HCT116 (cell line): ENCODE results near the gene CALR3. TPM values are rescaled to one million over a fixed set of nuclear protein-coding genes. Genes with fewer than 3 reads are reported as not detected.

Experiments
- ATAC-seq: fragments of 200-7000 bp; cut with Tn5 transposase; 2 replicates; pipeline ENCODE4 v1.9.1; 2020; ENCODE audit warnings: mild to moderate bottlenecking, moderate library complexity
- BruUV-seq: library from RNA; stranded (reverse); fragments of 400-500 nt; replicated peaks from 2 replicates; lab custom pipeline; 2021; lab: Mats Ljungman, UMichigan
- CTCF ChIA-PET: fragments of 300-600 bp; sonication (Branson Sonifier 250); formaldehyde crosslinking; loops from one replicate; lab custom pipeline; 2021; ENCODE audit warnings: antibody characterized with exemption; lab: Charles Lee
- POLR2A ChIA-PET: fragments of 300-600, 350-600 bp; sonication (Branson Sonifier 250); formaldehyde crosslinking; loops from one replicate; lab custom pipeline; 2021; ENCODE audit warnings: antibody characterized with exemption; lab: Charles Lee
- RAD21 ChIA-PET, 2 experiments: fragments of 300-600 bp; sonication (Branson Sonifier 250); formaldehyde crosslinking; loops; one replicate each; lab custom pipeline; 2023; ENCODE audit warnings: low total read pairs in 2 of 2; ENCODE audit not compliant: uncharacterized antibody in 2 of 2, unreplicated experiment in 2 of 2, low non-redundant PET in 1 of 2; lab: Charles Lee
- DNase-seq: peaks from one replicate; pipeline ENCODE4 v3.0.0-alpha.2; 2010; ENCODE audit warnings: low read depth, low spot score
- H2AFZ ChIP-seq: fragments of 200-600 bp; shearing (Covaris generic), sonication (generic); 2 replicates; pipeline ENCODE4 v1.6.1; 2017; ENCODE audit warnings: low read depth, mixed run types, mixed read lengths, antibody characterized with exemption, low read length; ENCODE audit not compliant: poor library complexity, severe bottlenecking
- H3K27ac ChIP-seq: 2 replicates; pipeline ENCODE4 v1.5.1; 2012; ENCODE audit warnings: low read depth, low read length
- H3K27me3 ChIP-seq: fragments of 200-600 bp; sonication (generic); 2 replicates; pipeline ENCODE4 v1.6.1; 2016; ENCODE audit warnings: mixed run types, low read length, mixed read lengths; ENCODE audit not compliant: insufficient read depth
- H3K36me3 ChIP-seq, 2 experiments: fragments of 200-500 bp in 1 of 2; fragments of 200-600 bp in 1 of 2; sonication (Bioruptor generic) in 1 of 2; sonication (generic) in 1 of 2; 2 replicates each; pipeline versions ENCODE4 v1.5.1 to v1.6.1; 2014 to 2016; ENCODE audit warnings: low read length in 2 of 2, inconsistent platforms in 1 of 2, mixed read lengths in 1 of 2, mixed run types in 1 of 2; ENCODE audit not compliant: insufficient read depth in 2 of 2, control insufficient read depth in 1 of 2
- H3K4me1 ChIP-seq, 2 experiments: fragments of 200-600 bp in 1 of 2; sonication (generic) in 1 of 2; 2 replicates each; pipeline versions ENCODE4 v1.5.1 to v1.6.1; 2012 to 2017; ENCODE audit warnings: low read length in 2 of 2, inconsistent platforms in 1 of 2, mild to moderate bottlenecking in 1 of 2, mixed read lengths in 1 of 2, mixed run types in 1 of 2, moderate library complexity in 1 of 2; ENCODE audit not compliant: insufficient read depth in 2 of 2, control insufficient read depth in 1 of 2
- H3K4me2 ChIP-seq: fragments of 200-600 bp; sonication (generic); 2 replicates; pipeline ENCODE4 v1.6.1; 2017; ENCODE audit warnings: mixed run types, low read length, mixed read lengths
- H3K4me3 ChIP-seq, 2 experiments: fragments of 200-600 bp in 1 of 2; sonication (generic) in 1 of 2; replicated peaks in 1 of 2; 2 replicates each; pipeline ENCODE4 v1.5.1; 2011 to 2016; ENCODE audit warnings: low read length in 2 of 2, control low read depth in 1 of 2, low read depth in 1 of 2, mild to moderate bottlenecking in 1 of 2, mixed read lengths in 1 of 2, mixed run types in 1 of 2
- H3K79me2 ChIP-seq: fragments of 200-600 bp; sonication (generic); 2 replicates; pipeline ENCODE4 v1.6.1; 2017; ENCODE audit warnings: mild to moderate bottlenecking, mixed run types, low read length, moderate library complexity, mixed read lengths; ENCODE audit not compliant: insufficient read depth
- H3K9ac ChIP-seq: fragments of 200-600 bp; sonication (generic); 2 replicates; pipeline ENCODE4 v1.6.1; 2016; ENCODE audit warnings: low read length, mixed read lengths
- H3K9me2 ChIP-seq: fragments of 200-600 bp; sonication (generic), shearing (Covaris generic); 2 replicates; pipeline ENCODE4 v1.6.1; 2017; ENCODE audit warnings: mixed run types, mild to moderate bottlenecking, moderate library complexity; ENCODE audit not compliant: insufficient read depth
- H3K9me3 ChIP-seq, 2 experiments: fragments of 200-500 bp in 1 of 2; fragments of 200-600 bp in 1 of 2; sonication (Bioruptor generic) in 1 of 2; sonication (generic) in 1 of 2; 2 replicates each; pipeline ENCODE4 v1.6.1; 2014 to 2017; ENCODE audit warnings: low read length in 2 of 2, mixed read lengths in 2 of 2, inconsistent platforms in 1 of 2, low read depth in 1 of 2, mild to moderate bottlenecking in 1 of 2, mixed run types in 1 of 2, moderate library complexity in 1 of 2; ENCODE audit not compliant: control insufficient read depth in 1 of 2, insufficient read depth in 1 of 2
- H4K20me1 ChIP-seq: fragments of 200-600 bp; sonication (generic), shearing (Covaris generic); 2 replicates; pipeline ENCODE4 v1.6.1; 2017; ENCODE audit warnings: mixed run types, mild to moderate bottlenecking, moderate library complexity; ENCODE audit not compliant: insufficient read depth
- ELF1 ChIP-seq: IDR thresholded peaks from 2 replicates; pipeline ENCODE4 v1.6.1; 2012; ENCODE audit warnings: low read depth, borderline replicate concordance
- EZH2 ChIP-seq: fragments of 200-600 bp; sonication (generic); IDR thresholded peaks from 2 replicates; pipeline ENCODE4 v1.6.1; 2017; ENCODE audit warnings: antibody characterized with exemption, mixed run types
- FOSL1 ChIP-seq: IDR thresholded peaks from 2 replicates; pipeline ENCODE4 v1.6.1; 2012; ENCODE audit warnings: low read depth
- POLR2AphosphoS5 ChIP-seq: IDR thresholded peaks from 2 replicates; pipeline ENCODE4 v1.6.1; 2011; ENCODE audit warnings: mild to moderate bottlenecking, low read depth, low read length, moderate library complexity
- YY1 ChIP-seq: IDR thresholded peaks from 2 replicates; pipeline ENCODE4 v1.6.1; 2011; ENCODE audit warnings: low read length, low read depth, moderate library complexity, mild to moderate bottlenecking; ENCODE audit not compliant: insufficient replicate concordance; ENCODE audit errors: extremely low read depth
- ZNF274 ChIP-seq: fragments of 200-500 bp; sonication (Bioruptor generic); IDR thresholded peaks from 2 replicates; pipeline ENCODE4 v1.6.1; 2014; ENCODE audit warnings: mild to moderate bottlenecking, low read depth, low read length, inconsistent platforms
- intact Hi-C: fragments of 100-400 bp; cut with micrococcal nuclease; formaldehyde crosslinking; loops from 2 replicates; pipeline ENCODE4 v1.10.0; 2022
- total RNA-seq: library from RNA; stranded (reverse); gene quantifications from one replicate; pipeline ENCODE4 v1.2.1, GENCODE V29; 2021; ENCODE audit not compliant: unreplicated experiment
- TF ChIP-seq, protein P1 (sequence below): IDR thresholded peaks from 2 replicates; pipeline ENCODE4 v1.6.1; 2012
- TF ChIP-seq, protein P2 (sequence below): IDR thresholded peaks from 2 replicates; pipeline ENCODE4 v1.6.1; 2011; ENCODE audit warnings: mild to moderate bottlenecking, low read length, moderate library complexity; ENCODE audit not compliant: insufficient replicate concordance; ENCODE audit errors: extremely low read depth

The CALR3 gene
- total RNA-seq, 1 experiment from 2014 or later = not detected

DNA sequence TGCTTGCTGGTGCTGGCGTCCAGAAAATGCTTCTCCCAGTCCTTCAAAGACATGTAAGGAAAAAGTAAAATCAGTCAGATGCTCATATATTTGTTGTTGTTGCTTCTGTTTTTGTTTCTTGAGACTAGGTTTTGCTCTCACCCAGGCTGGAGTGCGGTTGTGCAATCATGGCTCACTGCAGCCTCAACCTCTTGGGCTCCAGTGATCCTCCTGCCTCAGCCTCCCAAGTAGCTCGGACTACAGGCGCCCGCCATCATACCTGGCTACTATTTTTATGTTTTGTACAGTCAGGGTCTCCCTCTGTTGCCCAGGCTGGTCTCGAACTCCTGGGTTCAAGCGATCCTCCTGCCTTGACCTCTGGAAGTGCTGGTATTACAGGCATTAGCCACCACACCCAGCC lies 13.2 kb downstream of the CALR3 start:
- ATAC-seq = no peak
- intact Hi-C loops = no loop called here
- POLR2A ChIA-PET = no interaction called here

DNA sequence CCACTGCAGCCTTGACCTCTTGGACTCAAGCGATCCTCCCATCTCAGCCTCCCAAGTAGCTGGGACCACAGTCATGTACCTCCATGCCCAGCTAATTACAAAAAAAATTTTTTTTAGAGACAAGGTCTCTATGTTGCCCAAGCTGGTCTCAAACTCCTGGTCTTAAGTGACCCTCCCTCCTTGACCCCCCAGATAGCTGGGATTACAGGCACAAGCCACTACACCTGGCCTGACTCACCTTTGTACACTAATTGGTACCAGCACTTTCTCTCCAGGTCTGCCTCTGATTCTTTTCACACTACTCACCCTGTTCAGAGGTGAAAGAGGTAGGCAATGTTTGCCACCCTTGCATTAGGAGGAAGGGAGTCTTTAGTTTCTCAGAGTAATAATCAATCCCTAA lies 18.7 kb downstream of the CALR3 start:
- RAD21 ChIA-PET = interaction anchor here in 1 of 2 experiments (0.6 kb wide), 1 partner anchor 45 kb away, joined by 4 read pairs; no protein-coding TSS in a partner anchor
- Histone ChIP-seq H3K27me3 (no peaks in the 10 kb centered on the region), H3K9ac (no peak overlapping the region), H4K20me1 (no peaks in the 10 kb centered on the region), H3K27ac (no peak overlapping the region), H3K9me2 (no peaks in the 10 kb centered on the region), H3K9me3 (no peaks in the 10 kb centered on the region; a peak in 1 of 4 replicates), H3K36me3 (no peaks in the 10 kb centered on the region), H3K4me3 (no peak overlapping the region), H3K4me1 (peaks cover 0 to 1% of the 10 kb centered on the region in 2 experiments; a peak in 2 of 4 replicates), H2AFZ (no peak overlapping the region), H3K4me2 (no peak overlapping the region), H3K79me2 (no peaks in the 10 kb centered on the region)
- no TSS peak for BruUV-seq
- POLR2A ChIA-PET = no interaction called here
- intact Hi-C loops = no loop called here
- no peak for DNase-seq
- TF ChIP-seq POLR2AphosphoS5 = no peak
- TF ChIP-seq ZNF274 = no peak
- no peak for TF ChIP-seq YY1
- no peak for TF ChIP-seq ELF1
- TF ChIP-seq, protein P1, sequence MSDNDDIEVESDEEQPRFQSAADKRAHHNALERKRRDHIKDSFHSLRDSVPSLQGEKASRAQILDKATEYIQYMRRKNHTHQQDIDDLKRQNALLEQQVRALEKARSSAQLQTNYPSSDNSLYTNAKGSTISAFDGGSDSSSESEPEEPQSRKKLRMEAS = no peak
- TF ChIP-seq, protein P2, sequence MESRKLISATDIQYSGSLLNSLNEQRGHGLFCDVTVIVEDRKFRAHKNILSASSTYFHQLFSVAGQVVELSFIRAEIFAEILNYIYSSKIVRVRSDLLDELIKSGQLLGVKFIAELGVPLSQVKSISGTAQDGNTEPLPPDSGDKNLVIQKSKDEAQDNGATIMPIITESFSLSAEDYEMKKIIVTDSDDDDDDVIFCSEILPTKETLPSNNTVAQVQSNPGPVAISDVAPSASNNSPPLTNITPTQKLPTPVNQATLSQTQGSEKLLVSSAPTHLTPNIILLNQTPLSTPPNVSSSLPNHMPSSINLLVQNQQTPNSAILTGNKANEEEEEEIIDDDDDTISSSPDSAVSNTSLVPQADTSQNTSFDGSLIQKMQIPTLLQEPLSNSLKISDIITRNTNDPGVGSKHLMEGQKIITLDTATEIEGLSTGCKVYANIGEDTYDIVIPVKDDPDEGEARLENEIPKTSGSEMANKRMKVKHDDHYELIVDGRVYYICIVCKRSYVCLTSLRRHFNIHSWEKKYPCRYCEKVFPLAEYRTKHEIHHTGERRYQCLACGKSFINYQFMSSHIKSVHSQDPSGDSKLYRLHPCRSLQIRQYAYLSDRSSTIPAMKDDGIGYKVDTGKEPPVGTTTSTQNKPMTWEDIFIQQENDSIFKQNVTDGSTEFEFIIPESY = no peak
- TF ChIP-seq FOSL1 = no peak
- TF ChIP-seq EZH2 = no peak
- ATAC-seq = no peak
- CTCF ChIA-PET = no interaction called here

More for the DNA sequence above, 13.2 kb downstream of the CALR3 start:
- Histone ChIP-seq H4K20me1 (no peaks in the 10 kb centered on the region), H3K9me3 (no peaks in the 10 kb centered on the region), H3K9me2 (no peaks in the 10 kb centered on the region), H3K79me2 (no peaks in the 10 kb centered on the region)
- RAD21 ChIA-PET = no interaction called here
- TF ChIP-seq EZH2 = no peak
- no peak for TF ChIP-seq POLR2AphosphoS5
- TF ChIP-seq, all 23 proteins: peak for 0
- H3K4me3 ChIP-seq = no peak overlapping the region
- H3K9ac ChIP-seq = no peak overlapping the region
- CTCF ChIA-PET = no interaction called here
- no peaks in the 10 kb centered on the region for H3K4me1 ChIP-seq
- H3K4me2 ChIP-seq = no peak overlapping the region
- DNase-seq = no peak
- no peaks in the 10 kb centered on the region for H3K36me3 ChIP-seq
- BruUV-seq = no TSS peak
- no peak overlapping the region for H2AFZ ChIP-seq
- no peak overlapping the region for H3K27ac ChIP-seq
- no peaks in the 10 kb centered on the region for H3K27me3 ChIP-seq
